CD14-positive monocyte (primary cell): Measurements from ENCODE around the gene SPON2. TPM values are rescaled to one million over a fixed set of nuclear protein-coding genes. Genes with fewer than 3 reads are reported as not detected.
A peak's percentile ranks its signal among the peaks of the same experiment; 100 is the strongest.

Experiments used
- DNase-seq, 3 donors: peaks; one replicate each; pipeline ENCODE4 v3.0.0-alpha.2; 2011 to 2022
- H2AFZ ChIP-seq: 2 replicates; pipeline ENCODE4 v1.6.0; 2012; ENCODE audit warnings: mild to moderate bottlenecking, low read depth, low read length, inconsistent platforms; ENCODE audit not compliant: insufficient read depth, poor library complexity, severe bottlenecking
- H3K27ac ChIP-seq, 2 donors: 1 replicate in 1 of 2; 2 replicates in 1 of 2; pipeline ENCODE4 v1.5.1; 2012 to 2013; ENCODE audit warnings: low read length in 2 of 2, control low read depth in 1 of 2, inconsistent platforms in 1 of 2, low read depth in 1 of 2, mild to moderate bottlenecking in 1 of 2
- H3K27me3 ChIP-seq, 2 donors: one replicate each; pipeline versions ENCODE4 v1.6.0 to v1.6.1; 2011 to 2013; ENCODE audit warnings: low read length in 2 of 2; ENCODE audit not compliant: control insufficient read depth in 2 of 2, insufficient read depth in 2 of 2
- H3K36me3 ChIP-seq, 2 donors: replicated peaks in 1 of 2; 1 replicate in 1 of 2; 2 replicates in 1 of 2; pipeline versions ENCODE4 v1.5.1 to v1.6.1; 2012 to 2013; ENCODE audit warnings: low read length in 2 of 2, control low read depth in 1 of 2, inconsistent platforms in 1 of 2, mild to moderate bottlenecking in 1 of 2; ENCODE audit not compliant: insufficient read depth in 2 of 2, control insufficient read depth in 1 of 2
- H3K4me1 ChIP-seq, 2 donors: 1 replicate in 1 of 2; 2 replicates in 1 of 2; pipeline versions ENCODE4 v1.5.1 to v1.6.1; 2012 to 2013; ENCODE audit warnings: low read length in 2 of 2, control low read depth in 1 of 2, inconsistent platforms in 1 of 2, mild to moderate bottlenecking in 1 of 2, moderate library complexity in 1 of 2; ENCODE audit not compliant: insufficient read depth in 2 of 2, control insufficient read depth in 1 of 2
- H3K4me2 ChIP-seq: replicated peaks from 2 replicates; pipeline ENCODE3; 2012; ENCODE audit warnings: low read length, moderate library complexity, mild to moderate bottlenecking; ENCODE audit not compliant: poor library complexity, severe bottlenecking; ENCODE audit errors: extremely low read depth
- H3K4me3 ChIP-seq, 3 experiments: fragments of 200-600 bp in 1 of 3; sonication (generic) in 1 of 3; replicated peaks in 1 of 3; 1 replicate in 2 of 3; 2 replicates in 1 of 3; pipeline ENCODE4 v1.5.1; 2011 to 2013; ENCODE audit warnings: low read length in 3 of 3, mild to moderate bottlenecking in 3 of 3, control low read depth in 2 of 3, low read depth in 2 of 3, inconsistent platforms in 1 of 3, moderate library complexity in 1 of 3
- H3K79me2 ChIP-seq: 2 replicates; pipeline ENCODE4 v1.6.0; 2012; ENCODE audit warnings: mild to moderate bottlenecking, control low read depth, inconsistent platforms, low read length, moderate library complexity; ENCODE audit not compliant: insufficient read depth
- H3K9ac ChIP-seq: 2 replicates; pipeline ENCODE4 v1.6.0; 2017; ENCODE audit warnings: low read length, mild to moderate bottlenecking; ENCODE audit not compliant: insufficient read depth, poor library complexity, severe bottlenecking
- H3K9me3 ChIP-seq, 2 donors: replicated peaks in 1 of 2; 1 replicate in 1 of 2; 2 replicates in 1 of 2; pipeline versions ENCODE4 v1.5.1 to v1.6.1; 2012 to 2013; ENCODE audit warnings: low read length in 2 of 2, control low read depth in 1 of 2; ENCODE audit not compliant: control insufficient read depth in 1 of 2, insufficient read depth in 1 of 2
- H4K20me1 ChIP-seq: 2 replicates; pipeline ENCODE4 v1.6.0; 2012; ENCODE audit warnings: mild to moderate bottlenecking, low read length, control low read depth, moderate library complexity; ENCODE audit not compliant: insufficient read depth
- H3K27ac Mint-ChIP-seq, 7 donors: one replicate each; pipeline ENCODE4 v1.8.0; 2020; ENCODE audit warnings: mild to moderate bottlenecking in 7 of 7, mixed read lengths in 7 of 7, moderate library complexity in 6 of 7, inconsistent platforms in 2 of 7
- H3K27me3 Mint-ChIP-seq, 3 donors: one replicate each; pipeline ENCODE4 v1.8.0; 2021 to 2022; ENCODE audit warnings: low read depth in 3 of 3, mild to moderate bottlenecking in 3 of 3, mixed read lengths in 3 of 3, moderate library complexity in 3 of 3, inconsistent platforms in 1 of 3
- H3K36me3 Mint-ChIP-seq, 2 donors: one replicate each; pipeline ENCODE4 v1.8.0; 2020; ENCODE audit warnings: mixed read lengths in 2 of 2, inconsistent platforms in 1 of 2, mild to moderate bottlenecking in 1 of 2
- H3K4me1 Mint-ChIP-seq: one replicate; pipeline ENCODE4 v1.8.0; 2020; ENCODE audit warnings: mild to moderate bottlenecking, mixed read lengths
- H3K4me3 Mint-ChIP-seq, 2 donors: one replicate each; pipeline ENCODE4 v1.8.0; 2020; ENCODE audit warnings: mild to moderate bottlenecking in 2 of 2, mixed read lengths in 2 of 2, moderate library complexity in 1 of 2
- H3K9me3 Mint-ChIP-seq, 7 donors: one replicate each; pipeline ENCODE4 v1.8.0; 2020 to 2022; ENCODE audit warnings: mixed read lengths in 7 of 7, mild to moderate bottlenecking in 6 of 7, moderate library complexity in 6 of 7, inconsistent platforms in 2 of 7
- whole genome bisulfite sequencing: methylation state at CpG from one replicate; pipeline ENCODE4 v1.1.5; 2013; ENCODE audit warnings: missing lambda C conversion rate; ENCODE audit not compliant: insufficient coverage; 5-methylcytosine and 5-hydroxymethylcytosine counted together
- intact Hi-C, 2 donors: fragments of 100-400 bp; cut with micrococcal nuclease; formaldehyde crosslinking; loops; one replicate each; pipeline versions ENCODE4 v1.15.0 to v1.15.1; 2023
- polyA plus RNA-seq, 3 donors: library from polyadenylated mRNA; depleted of rRNA in 1 of 3; unstranded in 2 of 3; stranded (reverse) in 1 of 3; fragments of 300-500 nt in 2 of 3; fragments of >200 nt in 1 of 3; fragmentation: Illumina TruSeq in 2 of 3; gene quantifications; 1 replicate in 2 of 3; 2 replicates in 1 of 3; pipeline ENCODE4 v1.2.3, GENCODE V29; 2012 to 2021
- TF ChIP-seq, protein P1 (sequence below): fragments of 200-600 bp; IDR thresholded peaks from one replicate; pipeline ENCODE4 v1.8.0; 2022; ENCODE audit warnings: antibody characterized with exemption, mild to moderate bottlenecking

The SPON2 gene
- polyA plus RNA-seq, 3 donors, result 0.74 to 1.4 (median 0.90) TPM

DNA sequence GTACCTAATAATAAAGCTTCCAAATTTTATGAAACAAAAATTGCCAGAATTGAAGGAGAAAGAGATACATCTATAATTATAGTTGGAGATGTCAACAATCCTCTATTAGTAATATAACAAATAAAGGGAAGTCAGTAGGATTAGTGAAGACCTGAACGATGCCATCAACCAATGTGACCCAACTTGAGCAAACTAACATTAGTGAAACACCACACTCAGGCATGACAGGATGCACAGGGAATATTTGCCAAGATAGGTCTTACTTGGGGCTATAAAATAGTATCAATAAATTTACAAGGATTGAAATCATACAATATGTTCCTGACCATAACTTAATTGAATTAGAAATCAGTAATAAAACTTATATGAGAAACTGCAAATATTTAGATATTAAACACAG is 12.0 kb downstream of the SPON2 start:
- Mint-ChIP-seq H3K36me3 (peaks cover 2 to 9% of the 10 kb centered on the region in 2 donors), H3K27me3 (peaks cover 4 to 11% (median 5%) of the 10 kb centered on the region in 3 donors), H3K4me3 (no peak overlapping the region), H3K27ac (no peak overlapping the region), H3K9me3 (peaks cover 16 to 24% (median 20%) of the 10 kb centered on the region in 7 donors), H3K4me1 (peaks cover 38% of the 10 kb centered on the region)
- no peaks in the 10 kb centered on the region for H3K79me2 ChIP-seq
- H3K9ac ChIP-seq, result no peak overlapping the region
- H3K4me2 ChIP-seq, result no peak overlapping the region
- intact Hi-C loops, result loop anchor here in 1 of 2 donors (10.0 kb wide), 1 partner anchor 54 kb away; no protein-coding TSS in a partner anchor
- WGBS, result no CpG with 5 or more reads among the region's 1 CpG
- H3K27ac ChIP-seq, result no peak overlapping the region
- no peak for DNase-seq
- TF ChIP-seq, protein P1, sequence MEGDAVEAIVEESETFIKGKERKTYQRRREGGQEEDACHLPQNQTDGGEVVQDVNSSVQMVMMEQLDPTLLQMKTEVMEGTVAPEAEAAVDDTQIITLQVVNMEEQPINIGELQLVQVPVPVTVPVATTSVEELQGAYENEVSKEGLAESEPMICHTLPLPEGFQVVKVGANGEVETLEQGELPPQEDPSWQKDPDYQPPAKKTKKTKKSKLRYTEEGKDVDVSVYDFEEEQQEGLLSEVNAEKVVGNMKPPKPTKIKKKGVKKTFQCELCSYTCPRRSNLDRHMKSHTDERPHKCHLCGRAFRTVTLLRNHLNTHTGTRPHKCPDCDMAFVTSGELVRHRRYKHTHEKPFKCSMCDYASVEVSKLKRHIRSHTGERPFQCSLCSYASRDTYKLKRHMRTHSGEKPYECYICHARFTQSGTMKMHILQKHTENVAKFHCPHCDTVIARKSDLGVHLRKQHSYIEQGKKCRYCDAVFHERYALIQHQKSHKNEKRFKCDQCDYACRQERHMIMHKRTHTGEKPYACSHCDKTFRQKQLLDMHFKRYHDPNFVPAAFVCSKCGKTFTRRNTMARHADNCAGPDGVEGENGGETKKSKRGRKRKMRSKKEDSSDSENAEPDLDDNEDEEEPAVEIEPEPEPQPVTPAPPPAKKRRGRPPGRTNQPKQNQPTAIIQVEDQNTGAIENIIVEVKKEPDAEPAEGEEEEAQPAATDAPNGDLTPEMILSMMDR, result no peak
- no peaks in the 10 kb centered on the region for H3K27me3 ChIP-seq
- peaks cover 6 to 13% of the 10 kb centered on the region in 2 donors for H3K9me3 ChIP-seq
- no peak overlapping the region for H2AFZ ChIP-seq
- no peaks in the 10 kb centered on the region for H3K36me3 ChIP-seq
- H3K4me1 ChIP-seq, result peaks cover 20 to 28% of the 10 kb centered on the region in 2 donors
- no peaks in the 10 kb centered on the region for H4K20me1 ChIP-seq
- no peak overlapping the region for H3K4me3 ChIP-seq

DNA sequence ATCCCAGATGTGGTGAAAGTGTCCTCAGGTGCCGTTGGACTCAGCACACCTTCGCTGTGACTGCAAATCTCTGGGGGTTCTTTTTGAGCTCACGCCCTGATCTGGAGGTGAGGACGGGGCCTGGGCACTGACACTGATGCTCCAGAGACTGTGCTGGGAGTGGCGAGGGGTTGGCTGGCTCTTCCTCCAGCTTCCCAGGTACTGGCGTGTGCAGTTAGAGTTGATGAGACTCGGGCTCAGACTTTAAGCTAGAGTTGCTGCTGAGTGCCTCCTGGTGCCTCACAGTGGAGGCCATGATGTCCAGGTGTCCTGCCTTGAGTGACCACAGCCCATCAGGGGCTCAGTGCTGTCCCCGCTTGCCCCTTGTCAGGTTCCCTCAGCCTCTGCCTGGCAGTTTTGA is 16.3 kb downstream of the SPON2 start:
- H3K9me3 Mint-ChIP-seq, result peaks cover 11 to 26% (median 19%) of the 10 kb centered on the region in 7 donors
- Histone ChIP-seq H3K4me2 (no peak overlapping the region), H3K4me1 (no peaks in the 10 kb centered on the region), H3K79me2 (no peaks in the 10 kb centered on the region), H3K9me3 (peaks cover 11 to 14% of the 10 kb centered on the region in 2 donors), H2AFZ (no peak overlapping the region), H3K36me3 (no peaks in the 10 kb centered on the region), H3K9ac (no peak overlapping the region), H3K27me3 (no peaks in the 10 kb centered on the region), H3K4me3 (no peak overlapping the region), H4K20me1 (no peaks in the 10 kb centered on the region), H3K27ac (no peak overlapping the region)
- H3K4me1 Mint-ChIP-seq, result peaks cover 17% of the 10 kb centered on the region
- no peak overlapping the region for H3K4me3 Mint-ChIP-seq
- peaks cover 0 to 2% of the 10 kb centered on the region in 2 donors for H3K36me3 Mint-ChIP-seq
- peaks cover 8 to 25% (median 10%) of the 10 kb centered on the region in 3 donors for H3K27me3 Mint-ChIP-seq
- H3K27ac Mint-ChIP-seq, result peak overlapping the region in 2 of 7 donors; percentile 4 to 76
- no peak for DNase-seq
- intact Hi-C loops, result no loop called here
- TF ChIP-seq, protein P1, result no peak
- WGBS, result 90% methylated on average over 8 of the region's 8 CpGs
